ENCODE results near the gene TANC1.

DNA sequence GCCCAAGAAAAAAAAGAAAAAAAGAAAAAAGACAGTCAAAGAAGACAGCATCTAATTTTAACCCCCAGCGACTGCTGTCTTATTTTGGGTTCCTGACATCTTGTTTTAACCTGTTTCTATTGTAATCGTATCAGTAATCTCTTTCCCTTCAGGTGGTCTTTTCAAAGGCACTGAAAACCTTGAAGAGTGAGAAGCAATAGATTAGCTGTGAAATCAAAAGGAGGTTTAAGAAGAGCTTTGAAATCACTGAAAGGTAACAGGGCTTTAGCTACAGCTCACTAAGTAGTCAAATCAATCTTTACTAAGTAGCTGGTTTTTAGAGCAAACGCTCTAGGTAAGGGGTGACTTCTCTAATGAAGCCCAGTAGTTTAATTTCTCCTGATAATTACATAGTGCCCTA, 5.4 kb upstream of the TANC1 start:
- TF ChIP-seq, protein P1, sequence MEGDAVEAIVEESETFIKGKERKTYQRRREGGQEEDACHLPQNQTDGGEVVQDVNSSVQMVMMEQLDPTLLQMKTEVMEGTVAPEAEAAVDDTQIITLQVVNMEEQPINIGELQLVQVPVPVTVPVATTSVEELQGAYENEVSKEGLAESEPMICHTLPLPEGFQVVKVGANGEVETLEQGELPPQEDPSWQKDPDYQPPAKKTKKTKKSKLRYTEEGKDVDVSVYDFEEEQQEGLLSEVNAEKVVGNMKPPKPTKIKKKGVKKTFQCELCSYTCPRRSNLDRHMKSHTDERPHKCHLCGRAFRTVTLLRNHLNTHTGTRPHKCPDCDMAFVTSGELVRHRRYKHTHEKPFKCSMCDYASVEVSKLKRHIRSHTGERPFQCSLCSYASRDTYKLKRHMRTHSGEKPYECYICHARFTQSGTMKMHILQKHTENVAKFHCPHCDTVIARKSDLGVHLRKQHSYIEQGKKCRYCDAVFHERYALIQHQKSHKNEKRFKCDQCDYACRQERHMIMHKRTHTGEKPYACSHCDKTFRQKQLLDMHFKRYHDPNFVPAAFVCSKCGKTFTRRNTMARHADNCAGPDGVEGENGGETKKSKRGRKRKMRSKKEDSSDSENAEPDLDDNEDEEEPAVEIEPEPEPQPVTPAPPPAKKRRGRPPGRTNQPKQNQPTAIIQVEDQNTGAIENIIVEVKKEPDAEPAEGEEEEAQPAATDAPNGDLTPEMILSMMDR (conservative IDR thresholded peaks at IDR 0.05; ENCODE audit: low read depth in 2 of 2), result no peak
- no peak for TF ChIP-seq POLR2AphosphoS5 (IDR thresholded peaks at IDR 0.05; ENCODE audit: low read depth)
- TF ChIP-seq EZH2phosphoT487 (IDR thresholded peaks at IDR 0.05; ENCODE audit: unreplicated experiment), result no peak
- TF ChIP-seq, protein P2, sequence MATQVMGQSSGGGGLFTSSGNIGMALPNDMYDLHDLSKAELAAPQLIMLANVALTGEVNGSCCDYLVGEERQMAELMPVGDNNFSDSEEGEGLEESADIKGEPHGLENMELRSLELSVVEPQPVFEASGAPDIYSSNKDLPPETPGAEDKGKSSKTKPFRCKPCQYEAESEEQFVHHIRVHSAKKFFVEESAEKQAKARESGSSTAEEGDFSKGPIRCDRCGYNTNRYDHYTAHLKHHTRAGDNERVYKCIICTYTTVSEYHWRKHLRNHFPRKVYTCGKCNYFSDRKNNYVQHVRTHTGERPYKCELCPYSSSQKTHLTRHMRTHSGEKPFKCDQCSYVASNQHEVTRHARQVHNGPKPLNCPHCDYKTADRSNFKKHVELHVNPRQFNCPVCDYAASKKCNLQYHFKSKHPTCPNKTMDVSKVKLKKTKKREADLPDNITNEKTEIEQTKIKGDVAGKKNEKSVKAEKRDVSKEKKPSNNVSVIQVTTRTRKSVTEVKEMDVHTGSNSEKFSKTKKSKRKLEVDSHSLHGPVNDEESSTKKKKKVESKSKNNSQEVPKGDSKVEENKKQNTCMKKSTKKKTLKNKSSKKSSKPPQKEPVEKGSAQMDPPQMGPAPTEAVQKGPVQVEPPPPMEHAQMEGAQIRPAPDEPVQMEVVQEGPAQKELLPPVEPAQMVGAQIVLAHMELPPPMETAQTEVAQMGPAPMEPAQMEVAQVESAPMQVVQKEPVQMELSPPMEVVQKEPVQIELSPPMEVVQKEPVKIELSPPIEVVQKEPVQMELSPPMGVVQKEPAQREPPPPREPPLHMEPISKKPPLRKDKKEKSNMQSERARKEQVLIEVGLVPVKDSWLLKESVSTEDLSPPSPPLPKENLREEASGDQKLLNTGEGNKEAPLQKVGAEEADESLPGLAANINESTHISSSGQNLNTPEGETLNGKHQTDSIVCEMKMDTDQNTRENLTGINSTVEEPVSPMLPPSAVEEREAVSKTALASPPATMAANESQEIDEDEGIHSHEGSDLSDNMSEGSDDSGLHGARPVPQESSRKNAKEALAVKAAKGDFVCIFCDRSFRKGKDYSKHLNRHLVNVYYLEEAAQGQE (IDR thresholded peaks at IDR 0.05; ENCODE audit: unreplicated experiment), result no peak
- no peak for TF ChIP-seq CREB1 (CRISPR knock-in tag; IDR thresholded peaks at IDR 0.05; ENCODE audit: low read depth)
- TF ChIP-seq, protein P3, sequence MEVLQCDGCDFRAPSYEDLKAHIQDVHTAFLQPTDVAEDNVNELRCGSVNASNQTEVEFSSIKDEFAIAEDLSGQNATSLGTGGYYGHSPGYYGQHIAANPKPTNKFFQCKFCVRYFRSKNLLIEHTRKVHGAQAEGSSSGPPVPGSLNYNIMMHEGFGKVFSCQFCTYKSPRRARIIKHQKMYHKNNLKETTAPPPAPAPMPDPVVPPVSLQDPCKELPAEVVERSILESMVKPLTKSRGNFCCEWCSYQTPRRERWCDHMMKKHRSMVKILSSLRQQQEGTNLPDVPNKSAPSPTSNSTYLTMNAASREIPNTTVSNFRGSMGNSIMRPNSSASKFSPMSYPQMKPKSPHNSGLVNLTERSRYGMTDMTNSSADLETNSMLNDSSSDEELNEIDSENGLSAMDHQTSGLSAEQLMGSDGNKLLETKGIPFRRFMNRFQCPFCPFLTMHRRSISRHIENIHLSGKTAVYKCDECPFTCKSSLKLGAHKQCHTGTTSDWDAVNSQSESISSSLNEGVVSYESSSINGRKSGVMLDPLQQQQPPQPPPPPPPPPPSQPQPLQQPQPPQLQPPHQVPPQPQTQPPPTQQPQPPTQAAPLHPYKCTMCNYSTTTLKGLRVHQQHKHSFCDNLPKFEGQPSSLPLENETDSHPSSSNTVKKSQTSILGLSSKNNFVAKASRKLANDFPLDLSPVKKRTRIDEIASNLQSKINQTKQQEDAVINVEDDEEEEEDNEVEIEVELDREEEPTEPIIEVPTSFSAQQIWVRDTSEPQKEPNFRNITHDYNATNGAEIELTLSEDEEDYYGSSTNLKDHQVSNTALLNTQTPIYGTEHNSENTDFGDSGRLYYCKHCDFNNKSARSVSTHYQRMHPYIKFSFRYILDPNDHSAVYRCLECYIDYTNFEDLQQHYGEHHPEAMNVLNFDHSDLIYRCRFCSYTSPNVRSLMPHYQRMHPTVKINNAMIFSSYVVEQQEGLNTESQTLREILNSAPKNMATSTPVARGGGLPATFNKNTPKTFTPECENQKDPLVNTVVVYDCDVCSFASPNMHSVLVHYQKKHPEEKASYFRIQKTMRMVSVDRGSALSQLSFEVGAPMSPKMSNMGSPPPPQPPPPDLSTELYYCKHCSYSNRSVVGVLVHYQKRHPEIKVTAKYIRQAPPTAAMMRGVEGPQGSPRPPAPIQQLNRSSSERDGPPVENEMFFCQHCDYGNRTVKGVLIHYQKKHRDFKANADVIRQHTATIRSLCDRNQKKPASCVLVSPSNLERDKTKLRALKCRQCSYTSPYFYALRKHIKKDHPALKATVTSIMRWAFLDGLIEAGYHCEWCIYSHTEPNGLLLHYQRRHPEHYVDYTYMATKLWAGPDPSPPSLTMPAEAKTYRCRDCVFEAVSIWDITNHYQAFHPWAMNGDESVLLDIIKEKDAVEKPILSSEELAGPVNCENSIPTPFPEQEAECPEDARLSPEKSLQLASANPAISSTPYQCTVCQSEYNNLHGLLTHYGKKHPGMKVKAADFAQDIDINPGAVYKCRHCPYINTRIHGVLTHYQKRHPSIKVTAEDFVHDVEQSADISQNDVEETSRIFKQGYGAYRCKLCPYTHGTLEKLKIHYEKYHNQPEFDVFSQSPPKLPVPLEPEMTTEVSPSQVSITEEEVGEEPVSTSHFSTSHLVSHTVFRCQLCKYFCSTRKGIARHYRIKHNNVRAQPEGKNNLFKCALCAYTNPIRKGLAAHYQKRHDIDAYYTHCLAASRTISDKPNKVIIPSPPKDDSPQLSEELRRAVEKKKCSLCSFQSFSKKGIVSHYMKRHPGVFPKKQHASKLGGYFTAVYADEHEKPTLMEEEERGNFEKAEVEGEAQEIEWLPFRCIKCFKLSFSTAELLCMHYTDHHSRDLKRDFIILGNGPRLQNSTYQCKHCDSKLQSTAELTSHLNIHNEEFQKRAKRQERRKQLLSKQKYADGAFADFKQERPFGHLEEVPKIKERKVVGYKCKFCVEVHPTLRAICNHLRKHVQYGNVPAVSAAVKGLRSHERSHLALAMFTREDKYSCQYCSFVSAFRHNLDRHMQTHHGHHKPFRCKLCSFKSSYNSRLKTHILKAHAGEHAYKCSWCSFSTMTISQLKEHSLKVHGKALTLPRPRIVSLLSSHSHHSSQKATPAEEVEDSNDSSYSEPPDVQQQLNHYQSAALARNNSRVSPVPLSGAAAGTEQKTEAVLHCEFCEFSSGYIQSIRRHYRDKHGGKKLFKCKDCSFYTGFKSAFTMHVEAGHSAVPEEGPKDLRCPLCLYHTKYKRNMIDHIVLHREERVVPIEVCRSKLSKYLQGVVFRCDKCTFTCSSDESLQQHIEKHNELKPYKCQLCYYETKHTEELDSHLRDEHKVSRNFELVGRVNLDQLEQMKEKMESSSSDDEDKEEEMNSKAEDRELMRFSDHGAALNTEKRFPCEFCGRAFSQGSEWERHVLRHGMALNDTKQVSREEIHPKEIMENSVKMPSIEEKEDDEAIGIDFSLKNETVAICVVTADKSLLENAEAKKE (CRISPR knock-in tag; IDR thresholded peaks at IDR 0.05), result no peak
- TF ChIP-seq EZH2 (IDR thresholded peaks at IDR 0.05; ENCODE audit: low read depth, unreplicated experiment), result no peak
- no peak for TF ChIP-seq NANOG (IDR thresholded peaks at IDR 0.05; ENCODE audit: borderline replicate concordance)
- TF ChIP-seq STAT1 (IDR thresholded peaks at IDR 0.05; ENCODE audit: unreplicated experiment), result no peak
- no peak for TF ChIP-seq ZNF331 (CRISPR knock-in tag; IDR thresholded peaks at IDR 0.05; ENCODE audit: low read depth)
